Measurements from ENCODE around the gene YJEFN3. TPM values are rescaled to one million over a fixed set of nuclear protein-coding genes. Genes with fewer than 3 reads are reported as not detected.

YJEFN3 gene
- total RNA-seq, 2 donors from 2014 or later: 10.0 to 14.9 TPM

GRCh38 chr19:19543640-19544039 is 14.9 kb downstream of the YJEFN3 start:
- H3K27ac Mint-ChIP-seq: no peak overlapping the region
- peaks cover 11% of the 10 kb centered on the region in 2 donors for H3K4me1 Mint-ChIP-seq (ENCODE audit: low read depth in 2 of 2)
- no peaks in the 10 kb centered on the region for H3K9me3 Mint-ChIP-seq
- no peak for DNase-seq (ENCODE audit: low spot score)
- H3K36me3 Mint-ChIP-seq: no peaks in the 10 kb centered on the region
- peaks cover 0 to 4% of the 10 kb centered on the region in 2 donors for H3K27me3 Mint-ChIP-seq
- H3K4me3 Mint-ChIP-seq: no peak overlapping the region
- ATAC-seq: no peak

GRCh38 chr19:19544257-19544953 is 15.7 kb downstream of the YJEFN3 start:
- DNase-seq (ENCODE audit: low spot score): no peak
- Mint-ChIP-seq H3K36me3 (no peaks in the 10 kb centered on the region), H3K9me3 (no peaks in the 10 kb centered on the region), H3K4me3 (no peak overlapping the region), H3K27ac (no peak overlapping the region), H3K27me3 (no peaks in the 10 kb centered on the region), H3K4me1 (ENCODE audit: low read depth in 2 of 2) (peaks cover 6% of the 10 kb centered on the region in 2 donors)
- ATAC-seq: no peak

- no peak for ATAC-seq
- Mint-ChIP-seq H3K36me3 (no peaks in the 10 kb centered on the region), H3K27me3 (no peaks in the 10 kb centered on the region), H3K4me3 (no peak overlapping the region), H3K27ac (no peak overlapping the region), H3K9me3 (no peaks in the 10 kb centered on the region), H3K4me1 (ENCODE audit: low read depth in 2 of 2) (peaks cover 6% of the 10 kb centered on the region in 2 donors)
- no peak for DNase-seq (ENCODE audit: low spot score)
Measured at GRCh38 chr19:19544954-19545591, 16.4 kb downstream of the YJEFN3 start.

DNA sequence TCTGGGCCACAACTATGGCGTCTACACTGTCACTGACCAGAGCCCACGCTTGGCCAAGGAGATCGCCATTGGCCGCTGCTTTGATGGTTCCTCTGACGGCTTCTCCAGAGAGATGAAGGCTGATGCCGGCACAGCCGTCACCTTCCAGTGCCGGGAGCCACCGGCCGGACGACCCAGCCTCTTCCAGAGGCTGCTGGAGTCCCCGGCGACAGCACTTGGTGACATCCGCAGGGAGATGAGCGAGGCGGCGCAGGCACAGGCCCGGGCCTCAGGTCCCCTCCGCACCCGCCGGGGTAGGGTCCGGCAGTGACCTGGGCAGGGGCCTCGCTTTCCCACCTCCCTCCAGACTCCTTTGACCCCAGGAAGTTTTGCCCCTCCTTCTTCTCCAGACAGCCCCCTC is 17.0 kb downstream of the YJEFN3 start:
- Mint-ChIP-seq H3K4me1 (ENCODE audit: low read depth in 2 of 2) (peaks cover 4 to 6% of the 10 kb centered on the region in 2 donors), H3K27me3 (no peaks in the 10 kb centered on the region), H3K9me3 (no peaks in the 10 kb centered on the region), H3K36me3 (no peaks in the 10 kb centered on the region), H3K4me3 (no peak overlapping the region), H3K27ac (no peak overlapping the region)
- no peak for DNase-seq (ENCODE audit: low spot score)
- no peak for ATAC-seq

GRCh38 chr19:19546751-19547162 is 18.0 kb downstream of the YJEFN3 start:
- Mint-ChIP-seq H3K27ac (no peak overlapping the region), H3K36me3 (no peaks in the 10 kb centered on the region), H3K9me3 (no peaks in the 10 kb centered on the region), H3K4me3 (no peak overlapping the region), H3K27me3 (no peaks in the 10 kb centered on the region), H3K4me1 (ENCODE audit: low read depth in 2 of 2) (peaks cover 3 to 6% of the 10 kb centered on the region in 2 donors)
- ATAC-seq (no peak), DNase-seq (ENCODE audit: low spot score) (no peak)

DNA sequence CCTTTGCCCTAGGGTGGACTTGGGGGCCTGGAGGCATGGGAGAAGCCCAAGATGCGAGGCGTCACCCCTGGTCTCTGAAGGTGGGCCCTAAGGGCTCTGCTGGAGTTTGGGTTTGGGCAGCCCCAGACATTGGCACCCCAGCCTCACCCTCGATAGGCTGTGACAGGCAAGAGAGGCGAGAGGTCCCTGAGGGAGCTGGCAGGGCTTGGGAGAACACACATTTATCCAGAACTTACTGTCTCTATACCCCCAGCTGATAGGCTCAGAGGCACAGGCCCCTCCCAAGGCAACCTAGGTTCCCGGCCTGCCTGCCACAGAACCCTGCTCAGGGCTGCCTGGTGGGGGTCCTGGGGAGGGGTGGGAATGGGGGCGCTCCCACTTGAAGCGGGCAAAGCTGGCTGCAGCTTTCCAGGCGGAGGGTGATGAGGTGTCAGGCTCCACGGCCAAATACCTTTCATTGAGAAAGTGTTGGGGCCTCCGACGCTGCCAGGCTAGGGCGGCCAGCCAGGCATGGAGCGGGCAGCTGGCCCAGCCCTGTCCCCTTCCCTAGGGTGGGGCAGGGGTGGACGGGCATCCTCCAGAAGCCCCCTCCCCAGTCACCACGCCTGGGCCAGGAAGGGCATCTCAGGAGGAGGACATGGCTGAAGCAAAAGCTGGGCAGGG is 19.1 kb downstream of the YJEFN3 start:
- H3K4me3 Mint-ChIP-seq: no peak overlapping the region
- ATAC-seq: no peak
- H3K4me1 Mint-ChIP-seq (ENCODE audit: low read depth in 2 of 2): no peaks in the 10 kb centered on the region
- no peaks in the 10 kb centered on the region for H3K9me3 Mint-ChIP-seq
- no peaks in the 10 kb centered on the region for H3K36me3 Mint-ChIP-seq
- no peak for DNase-seq (ENCODE audit: low spot score)
- no peak overlapping the region for H3K27ac Mint-ChIP-seq
- H3K27me3 Mint-ChIP-seq: no peaks in the 10 kb centered on the region

DNA sequence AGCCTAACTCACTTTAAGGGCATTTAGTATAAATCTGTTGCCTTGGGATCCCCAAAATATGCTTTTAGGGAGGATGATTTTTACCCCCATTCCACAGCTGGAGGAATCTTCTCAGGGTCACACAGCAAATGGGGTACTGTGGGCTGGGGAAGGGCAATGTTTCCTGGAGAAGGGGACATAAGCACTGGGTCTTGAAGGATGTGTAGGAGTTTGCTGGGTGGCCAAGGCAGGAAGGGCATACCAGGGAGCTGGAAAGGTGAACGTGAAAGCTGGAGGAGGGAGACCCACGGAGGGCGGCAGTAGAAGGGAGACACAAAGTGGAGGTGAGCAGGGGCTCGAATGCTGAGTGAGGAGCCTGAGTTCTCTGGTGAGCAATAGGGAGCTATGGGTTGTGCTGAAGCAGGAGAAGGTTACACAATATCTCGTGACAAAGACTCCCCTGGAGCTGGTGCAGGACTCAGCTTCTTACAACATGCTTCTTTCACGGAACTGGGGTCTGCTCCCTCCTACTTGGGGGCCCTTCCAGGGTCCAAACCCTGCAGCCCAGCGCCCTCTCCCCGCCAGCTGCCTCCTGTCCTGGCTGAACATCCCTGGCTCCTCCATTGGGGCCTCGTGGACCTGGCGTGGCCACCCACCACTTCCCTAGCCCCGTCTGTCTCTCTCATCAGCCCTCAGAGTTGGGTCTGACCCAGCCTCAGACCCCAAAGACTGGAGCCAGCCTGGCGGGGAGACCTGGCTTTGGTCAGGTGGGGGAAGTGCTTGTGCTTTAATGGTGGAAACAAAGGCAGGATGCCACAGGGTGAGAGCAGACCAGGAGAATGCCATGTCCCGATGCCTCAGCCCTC is 20.4 kb downstream of the YJEFN3 start:
- no peak overlapping the region for H3K27ac Mint-ChIP-seq
- no peaks in the 10 kb centered on the region for H3K27me3 Mint-ChIP-seq
- H3K4me1 Mint-ChIP-seq (ENCODE audit: low read depth in 2 of 2): no peaks in the 10 kb centered on the region
- ATAC-seq (no peak), DNase-seq (ENCODE audit: low spot score) (no peak)
- H3K4me3 Mint-ChIP-seq: no peak overlapping the region
- no peaks in the 10 kb centered on the region for H3K36me3 Mint-ChIP-seq
- H3K9me3 Mint-ChIP-seq: no peaks in the 10 kb centered on the region

- no peak for DNase-seq (ENCODE audit: low spot score)
- no peak overlapping the region for H3K4me3 Mint-ChIP-seq
Measured at GRCh38 chr19:19549804-19550464, 21.2 kb downstream of the YJEFN3 start.

GRCh38 chr19:19550485-19550929 is 21.8 kb downstream of the YJEFN3 start:
- Mint-ChIP-seq H3K36me3 (no peaks in the 10 kb centered on the region), H3K9me3 (no peaks in the 10 kb centered on the region), H3K27me3 (no peaks in the 10 kb centered on the region), H3K27ac (no peak overlapping the region), H3K4me1 (ENCODE audit: low read depth in 2 of 2) (peaks cover 0 to 3% of the 10 kb centered on the region in 2 donors), H3K4me3 (no peak overlapping the region)
- ATAC-seq (no peak), DNase-seq (ENCODE audit: low spot score) (no peak)

More at GRCh38 chr19:19549804-19550464, 21.2 kb downstream of the YJEFN3 start:
- no peak for ATAC-seq
- Mint-ChIP-seq H3K4me1 (ENCODE audit: low read depth in 2 of 2) (peaks cover 0 to 3% of the 10 kb centered on the region in 2 donors), H3K36me3 (no peaks in the 10 kb centered on the region), H3K27me3 (no peaks in the 10 kb centered on the region), H3K9me3 (no peaks in the 10 kb centered on the region), H3K27ac (no peak overlapping the region)

GRCh38 chr19:19550972-19551852 is 22.5 kb downstream of the YJEFN3 start:
- DNase-seq (ENCODE audit: low spot score) (no peak), ATAC-seq (no peak)
- H3K27ac Mint-ChIP-seq: no peak overlapping the region
- H3K4me1 Mint-ChIP-seq (ENCODE audit: low read depth in 2 of 2): peaks cover 0 to 3% of the 10 kb centered on the region in 2 donors
- no peak overlapping the region for H3K4me3 Mint-ChIP-seq
- no peaks in the 10 kb centered on the region for H3K9me3 Mint-ChIP-seq
- H3K27me3 Mint-ChIP-seq: no peaks in the 10 kb centered on the region
- H3K36me3 Mint-ChIP-seq: no peaks in the 10 kb centered on the region

DNA sequence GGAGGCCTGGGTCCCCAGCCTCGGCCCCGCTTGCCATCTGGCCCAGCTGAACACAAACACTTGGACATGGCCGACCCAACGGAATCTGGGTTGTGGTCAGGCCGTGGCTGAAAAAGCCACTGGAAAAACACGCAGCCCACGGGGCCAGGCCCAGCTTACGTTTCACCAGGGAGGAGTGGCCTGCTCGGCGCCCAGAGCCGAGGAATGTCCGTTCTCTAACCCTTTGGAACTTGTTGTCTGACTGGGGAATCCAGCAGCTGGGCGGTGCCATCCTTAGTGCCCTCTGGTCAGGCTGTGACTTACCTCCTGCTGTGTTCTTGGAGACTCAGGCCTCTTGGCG is 23.1 kb downstream of the YJEFN3 start:
- no peaks in the 10 kb centered on the region for H3K36me3 Mint-ChIP-seq
- H3K27ac Mint-ChIP-seq: no peak overlapping the region
- DNase-seq (ENCODE audit: low spot score) (no peak), ATAC-seq (no peak)
- H3K4me3 Mint-ChIP-seq: no peak overlapping the region
- H3K4me1 Mint-ChIP-seq (ENCODE audit: low read depth in 2 of 2): peaks cover 0 to 3% of the 10 kb centered on the region in 2 donors
- no peaks in the 10 kb centered on the region for H3K9me3 Mint-ChIP-seq
- H3K27me3 Mint-ChIP-seq: no peaks in the 10 kb centered on the region

- Mint-ChIP-seq H3K9me3 (no peaks in the 10 kb centered on the region), H3K4me3 (no peak overlapping the region), H3K27ac (no peak overlapping the region), H3K36me3 (no peaks in the 10 kb centered on the region), H3K27me3 (no peaks in the 10 kb centered on the region), H3K4me1 (ENCODE audit: low read depth in 2 of 2) (peaks cover 0 to 3% of the 10 kb centered on the region in 2 donors)
- DNase-seq (ENCODE audit: low spot score) (no peak), ATAC-seq (no peak)
Measured at GRCh38 chr19:19552798-19553197, 24.1 kb downstream of the YJEFN3 start.
